OCI-LY7 (cell line): Measurements from ENCODE around the gene REEP3. TPM values are rescaled to one million over a fixed set of nuclear protein-coding genes. Genes with fewer than 3 reads are reported as not detected.

ENCODE experiments used
- BruUV-seq: library from RNA; stranded (reverse); fragments of 400-500 nt; replicated peaks from 2 replicates; lab custom pipeline; 2021; lab: Mats Ljungman, UMichigan
- CTCF ChIA-PET: fragments of 300-600 bp; sonication (Branson Sonifier 250); formaldehyde crosslinking; loops from one replicate; lab custom pipeline; 2022; ENCODE audit warnings: antibody characterized with exemption; ENCODE audit not compliant: unreplicated experiment; lab: Charles Lee
- POLR2A ChIA-PET: fragments of 300-600 bp; sonication (Branson Sonifier 250); formaldehyde crosslinking; loops from one replicate; lab custom pipeline; 2022; ENCODE audit warnings: antibody characterized with exemption; lab: Charles Lee
- DNase-seq: peaks from one replicate; pipeline ENCODE4 v3.0.0-alpha.2; 2015; ENCODE audit warnings: low spot score
- H2AFZ ChIP-seq: fragments of 200-600 bp; sonication (generic), shearing (Covaris generic); 2 replicates; pipeline ENCODE4 v1.6.1; 2014; ENCODE audit warnings: mild to moderate bottlenecking, antibody characterized with exemption, low read length, moderate library complexity
- H3K27ac ChIP-seq: fragments of 200-600 bp; sonication (generic); 2 replicates; pipeline ENCODE4 v1.5.1; 2014; ENCODE audit warnings: mixed run types, low read depth, mild to moderate bottlenecking, moderate library complexity, low read length, inconsistent platforms; ENCODE audit not compliant: poor library complexity, severe bottlenecking
- H3K36me3 ChIP-seq: fragments of 200-600 bp; sonication (generic); 2 replicates; pipeline ENCODE4 v1.6.1; 2014; ENCODE audit warnings: mild to moderate bottlenecking, antibody characterized with exemption, low read length, moderate library complexity, mixed read lengths; ENCODE audit not compliant: insufficient read depth
- H3K4me1 ChIP-seq: fragments of 200-600 bp; sonication (generic); 2 replicates; pipeline ENCODE4 v1.5.1; 2014; ENCODE audit warnings: mild to moderate bottlenecking, low read length; ENCODE audit not compliant: insufficient read depth, poor library complexity, severe bottlenecking
- H3K4me2 ChIP-seq: fragments of 200-600 bp; sonication (generic); 2 replicates; pipeline ENCODE4 v1.6.1; 2014; ENCODE audit warnings: mild to moderate bottlenecking, low read length
- H3K4me3 ChIP-seq: fragments of 200-600 bp; sonication (generic); 2 replicates; pipeline ENCODE4 v1.5.1; 2014; ENCODE audit warnings: mild to moderate bottlenecking, low read depth, low read length; ENCODE audit not compliant: poor library complexity, severe bottlenecking
- H3K79me2 ChIP-seq: fragments of 200-600 bp; sonication (generic); 2 replicates; pipeline ENCODE4 v1.6.1; 2016; ENCODE audit warnings: low read depth, mild to moderate bottlenecking, low read length, moderate library complexity, mixed read lengths; ENCODE audit not compliant: insufficient read depth
- H3K9me2 ChIP-seq: fragments of 200-600 bp; sonication (generic); 2 replicates; pipeline ENCODE4 v1.6.1; 2016; ENCODE audit warnings: mild to moderate bottlenecking, low read length, mixed read lengths; ENCODE audit not compliant: insufficient read depth
- H3K9me3 ChIP-seq: fragments of 200-600 bp; sonication (generic); 2 replicates; pipeline ENCODE4 v1.6.1; 2014; ENCODE audit warnings: mild to moderate bottlenecking, mixed run types, low read length, mixed read lengths
- H4K20me1 ChIP-seq: fragments of 200-600 bp; sonication (generic); 2 replicates; pipeline ENCODE4 v1.6.1; 2014; ENCODE audit warnings: mild to moderate bottlenecking, antibody characterized with exemption, low read length, moderate library complexity, mixed read lengths; ENCODE audit not compliant: insufficient read depth
- CTCF ChIP-seq: fragments of 200-600 bp; sonication (generic); conservative IDR thresholded peaks from 2 replicates; pipeline ENCODE4 v1.5.1; 2014; ENCODE audit warnings: mild to moderate bottlenecking, antibody characterized with exemption, low read length, moderate library complexity, mixed read lengths
- EZH2phosphoT487 ChIP-seq: fragments of 200-600 bp; sonication (generic); IDR thresholded peaks from 2 replicates; pipeline ENCODE4 v1.6.1; 2018; ENCODE audit warnings: low read depth, borderline replicate concordance, mild to moderate bottlenecking, mixed run types, antibody characterized with exemption, low read length, moderate library complexity, mixed read lengths
- intact Hi-C: fragments of 100-400 bp; cut with micrococcal nuclease; formaldehyde crosslinking; loops from one replicate; pipeline ENCODE4 v1.10.0; 2022; ENCODE audit not compliant: unreplicated experiment
- total RNA-seq, 2 experiments: library from RNA; depleted of rRNA in 1 of 2; stranded (reverse); fragments of >200 nt in 1 of 2; shearing (Covaris generic) in 1 of 2; gene quantifications; 2 replicates each; pipeline ENCODE4 v1.2.3, GENCODE V29; 2014 to 2022

The REEP3 gene
- total RNA-seq, 2 experiments from 2014 or later = 3.6 to 11.0 TPM

GRCh38 chr10:63578501-63578900 lies 57.3 kb downstream of the REEP3 start:
- Histone ChIP-seq H4K20me1 (no peaks in the 10 kb centered on the region), H2AFZ (no peak overlapping the region), H3K4me3 (no peak overlapping the region), H3K27ac (no peak overlapping the region), H3K79me2 (no peaks in the 10 kb centered on the region), H3K4me2 (no peak overlapping the region), H3K9me3 (no peaks in the 10 kb centered on the region), H3K36me3 (no peaks in the 10 kb centered on the region), H3K4me1 (no peaks in the 10 kb centered on the region), H3K9me2 (no peaks in the 10 kb centered on the region)
- intact Hi-C loops = no loop called here
- no TSS peak for BruUV-seq
- DNase-seq = no peak
- POLR2A ChIA-PET = interaction anchor here (0.6 kb wide), 2 partner anchors 24 to 1322 kb away, joined by 3 read pairs; no protein-coding TSS in a partner anchor
- CTCF ChIA-PET = no interaction called here
- TF ChIP-seq EZH2phosphoT487 = no peak
- no peak for TF ChIP-seq CTCF

- no peak overlapping the region for H3K4me3 ChIP-seq
- H3K4me2 ChIP-seq = no peak overlapping the region
- no peaks in the 10 kb centered on the region for H3K9me3 ChIP-seq
- no peaks in the 10 kb centered on the region for H3K36me3 ChIP-seq
- no peak for TF ChIP-seq EZH2phosphoT487
- no peak for TF ChIP-seq CTCF
- POLR2A ChIA-PET = interaction anchor here (0.6 to 1.8 kb wide), 5 partner anchors 16 to 140 kb away, joined by 3 to 4 read pairs (median 3); no protein-coding TSS in a partner anchor
- H3K27ac ChIP-seq = no peak overlapping the region
- H3K4me1 ChIP-seq = no peaks in the 10 kb centered on the region
- no peak overlapping the region for H2AFZ ChIP-seq
- DNase-seq = no peak
- intact Hi-C loops = no loop called here
- H4K20me1 ChIP-seq = no peaks in the 10 kb centered on the region
- no peaks in the 10 kb centered on the region for H3K79me2 ChIP-seq
- BruUV-seq = no TSS peak
- CTCF ChIA-PET = no interaction called here
- H3K9me2 ChIP-seq = no peaks in the 10 kb centered on the region
Observed at GRCh38 chr10:63579371-63580014, 58.3 kb downstream of the REEP3 start.

- no peak overlapping the region for H3K4me2 ChIP-seq
- H3K9me2 ChIP-seq = no peaks in the 10 kb centered on the region
- POLR2A ChIA-PET = interaction anchor here (0.6 to 1.6 kb wide), 2 partner anchors 13 to 397 kb away, joined by 3 to 4 read pairs; no protein-coding TSS in a partner anchor
- no peaks in the 10 kb centered on the region for H3K36me3 ChIP-seq
- CTCF ChIA-PET = no interaction called here
- no peaks in the 10 kb centered on the region for H3K4me1 ChIP-seq
- H4K20me1 ChIP-seq = no peaks in the 10 kb centered on the region
- no peak overlapping the region for H3K27ac ChIP-seq
- no peak for DNase-seq
- no peaks in the 10 kb centered on the region for H3K79me2 ChIP-seq
- H3K4me3 ChIP-seq = no peak overlapping the region
- H2AFZ ChIP-seq = no peak overlapping the region
- intact Hi-C loops = no loop called here
- no TSS peak for BruUV-seq
- no peak for TF ChIP-seq EZH2phosphoT487
- TF ChIP-seq CTCF = no peak
- H3K9me3 ChIP-seq = no peaks in the 10 kb centered on the region
Observed at GRCh38 chr10:63582690-63583089, 61.5 kb downstream of the REEP3 start.
